Renal pelvis (tissue), 12 donors: ENCODE results near the gene CASTOR1. TPM values are rescaled to one million over a fixed set of nuclear protein-coding genes. Genes with fewer than 3 reads are reported as not detected.
"Not testable (repeated sequence)": the region's sequence is repeated elsewhere in the genome, so short reads cannot be mapped to it uniquely, and the experiment has no call there.

ENCODE experiments used
- DNase-seq: peaks from one replicate; pipeline ENCODE4 v3.0.0-alpha.2; 2013
- long read RNA-seq, 16 experiments: transcript quantifications; one replicate each; lab custom pipeline, GENCODE V29; 2026
- polyA plus RNA-seq, 3 donors: library from polyadenylated mRNA; unstranded; fragments of 120-200 nt; gene quantifications; one replicate each; pipeline ENCODE4 v1.2.1, GENCODE V29; 2013; ENCODE audit not compliant: insufficient read length in 3 of 3

Gene CASTOR1
- polyA plus RNA-seq = 10 to 100 TPM; 12.9 to 14.5 (median 13.2) TPM
- long read RNA-seq, donor 1, transcript CASTOR1-202 (9 exons, 1,623 nt) = major isoform, 5 of 6 reads
- long read RNA-seq, donor 1, partial matches to known transcripts = 0 of 6 reads
- long read RNA-seq, donor 1, other reads (novel, unspliced or antisense) = 0 of 6 reads
- long read RNA-seq, donor 2, transcript CASTOR1-202 (9 exons, 1,623 nt) = major isoform, 8 of 8 reads
- long read RNA-seq, donor 2, partial matches to known transcripts = 0 of 8 reads
- long read RNA-seq, donor 2, other reads (novel, unspliced or antisense) = 0 of 8 reads
- long read RNA-seq, donor 3, partial matches to known transcripts = 0 of 4 reads
- long read RNA-seq, donor 3, other reads (novel, unspliced or antisense) = 0 of 4 reads
- long read RNA-seq, donor 4, transcript CASTOR1-202 (9 exons, 1,623 nt) = major isoform, 7 of 13 reads
- long read RNA-seq, donor 4, partial matches to known transcripts = 5 of 13 reads
- long read RNA-seq, donor 4, other reads (novel, unspliced or antisense) = 0 of 13 reads
- long read RNA-seq, donor 5, partial matches to known transcripts = 0 of 3 reads
- long read RNA-seq, donor 5, other reads (novel, unspliced or antisense) = 0 of 3 reads
- long read RNA-seq, donor 6, partial matches to known transcripts = 0 of 1 reads
- long read RNA-seq, donor 6, other reads (novel, unspliced or antisense) = 0 of 1 reads
- long read RNA-seq, donor 7, partial matches to known transcripts = 0 of 6 reads
- long read RNA-seq, donor 7, other reads (novel, unspliced or antisense) = 0 of 6 reads
- long read RNA-seq, donor 8, partial matches to known transcripts = 0 of 3 reads
- long read RNA-seq, donor 8, other reads (novel, unspliced or antisense) = 0 of 3 reads
- long read RNA-seq, donor 9, partial matches to known transcripts = 0 of 4 reads
- long read RNA-seq, donor 9, other reads (novel, unspliced or antisense) = 0 of 4 reads
- long read RNA-seq, donor 10, partial matches to known transcripts = 0 of 5 reads
- long read RNA-seq, donor 10, other reads (novel, unspliced or antisense) = 0 of 5 reads
- long read RNA-seq, donor 11, partial matches to known transcripts = 0 of 4 reads
- long read RNA-seq, donor 11, other reads (novel, unspliced or antisense) = 0 of 4 reads
- long read RNA-seq, donor 12, transcript CASTOR1-202 (9 exons, 1,623 nt) = major isoform, 7 of 7 reads
- long read RNA-seq, donor 12, partial matches to known transcripts = 0 of 7 reads
- long read RNA-seq, donor 12, other reads (novel, unspliced or antisense) = 0 of 7 reads
- long read RNA-seq, donor 13, partial matches to known transcripts = 0 of 2 reads
- long read RNA-seq, donor 13, other reads (novel, unspliced or antisense) = 0 of 2 reads
- long read RNA-seq, donor 14, partial matches to known transcripts = 0 of 4 reads
- long read RNA-seq, donor 14, other reads (novel, unspliced or antisense) = 0 of 4 reads
- long read RNA-seq, donor 15, transcript CASTOR1-202 (9 exons, 1,623 nt) = major isoform, 6 of 7 reads
- long read RNA-seq, donor 15, partial matches to known transcripts = 0 of 7 reads
- long read RNA-seq, donor 15, other reads (novel, unspliced or antisense) = 0 of 7 reads
- long read RNA-seq, donor 16, partial matches to known transcripts = 0 of 7 reads
- long read RNA-seq, donor 16, other reads (novel, unspliced or antisense) = 0 of 7 reads

GRCh38 chr22:30289141-30289979 lies at the start of gene CASTOR1:
CASTOR1 (minus strand) TSS chr22:30289505; CDS start chr22:30289497, 8 bp downstream.
- DNase-seq = peak; percentile 98

GRCh38 chr22:30338802-30339201 lies 49.5 kb upstream of the CASTOR1 start:
- DNase-seq = no peak

GRCh38 chr22:30338341-30338740 lies 49.0 kb upstream of the CASTOR1 start:
- DNase-seq = not testable (repeated sequence)

- no peak for DNase-seq
Measured at GRCh38 chr22:30337461-30337778, 48.1 kb upstream of the CASTOR1 start.

GRCh38 chr22:30336752-30337460 lies 47.6 kb upstream of the CASTOR1 start:
- DNase-seq = no peak

- no peak for DNase-seq
Measured at GRCh38 chr22:30335236-30335635, 45.9 kb upstream of the CASTOR1 start.

GRCh38 chr22:30334646-30335045 lies 45.3 kb upstream of the CASTOR1 start:
- DNase-seq = no peak

GRCh38 chr22:30333707-30334087 lies 44.4 kb upstream of the CASTOR1 start:
- no peak for DNase-seq

GRCh38 chr22:30332994-30333706 lies 43.8 kb upstream of the CASTOR1 start:
- no peak for DNase-seq

GRCh38 chr22:30332551-30332950 lies 43.2 kb upstream of the CASTOR1 start:
- DNase-seq = no peak

GRCh38 chr22:30328466-30329049 lies 39.3 kb upstream of the CASTOR1 start:
- DNase-seq = no peak

GRCh38 chr22:30327864-30328345 lies 38.6 kb upstream of the CASTOR1 start:
- no peak for DNase-seq

- DNase-seq = peak; percentile 91
Measured at GRCh38 chr22:30326706-30327362, 37.5 kb upstream of the CASTOR1 start, which contains the start of gene TBC1D10A. TBC1D10A (minus strand) TSS chr22:30326941; CDS start chr22:30326881, 60 bp downstream.

- DNase-seq = no peak
Measured at GRCh38 chr22:30326255-30326705, 37.0 kb upstream of the CASTOR1 start.

GRCh38 chr22:30325724-30326254 lies 36.5 kb upstream of the CASTOR1 start:
- no peak for DNase-seq

GRCh38 chr22:30325065-30325720 lies 35.9 kb upstream of the CASTOR1 start:
- no peak for DNase-seq
